Heart right ventricle (tissue), 16 donors: ENCODE results near the gene SENP5. TPM values are rescaled to one million over a fixed set of nuclear protein-coding genes. Genes with fewer than 3 reads are reported as not detected.

Experiments
- ATAC-seq, 8 donors: fragments of 200-7000 bp; cut with Tn5 transposase; one replicate each; pipeline ENCODE4 v1.9.1; 2020; ENCODE audit warnings: mild to moderate bottlenecking in 8 of 8, moderate library complexity in 8 of 8, moderate number of reproducible peaks in 1 of 8
- DNase-seq, 2 donors: peaks; one replicate each; pipeline ENCODE4 v3.0.0-alpha.2; 2020
- H3K27ac ChIP-seq, 10 donors: fragments of 200-600 bp; sonication (generic) in 2 of 10; one replicate each; pipeline versions ENCODE4 v1.5.0 to v1.8.0; 2020 to 2022; ENCODE audit warnings: mild to moderate bottlenecking in 3 of 10
- H3K27me3 ChIP-seq, 7 donors: fragments of 200-600 bp; one replicate each; pipeline ENCODE4 v1.8.0; 2021 to 2022; ENCODE audit warnings: mild to moderate bottlenecking in 2 of 7
- H3K36me3 ChIP-seq, 9 donors: fragments of 200-600 bp; sonication (generic) in 1 of 9; one replicate each; pipeline versions ENCODE4 v1.5.0 to v1.8.0; 2020 to 2022; ENCODE audit warnings: mild to moderate bottlenecking in 2 of 9
- H3K4me1 ChIP-seq, 9 donors: fragments of 200-600 bp; sonication (generic) in 1 of 9; one replicate each; pipeline versions ENCODE4 v1.5.0 to v1.8.0; 2020 to 2022; ENCODE audit warnings: mild to moderate bottlenecking in 4 of 9
- H3K4me3 ChIP-seq, 10 donors: fragments of 200-600 bp; sonication (generic) in 2 of 10; one replicate each; pipeline versions ENCODE4 v1.5.0 to v1.8.0; 2020 to 2022; ENCODE audit warnings: mild to moderate bottlenecking in 7 of 10, moderate library complexity in 2 of 10
- H3K9me3 ChIP-seq, 11 donors: fragments of 200-600 bp in 10 of 11; sonication (generic) in 2 of 11; one replicate each; pipeline versions ENCODE4 v1.5.0 to v1.8.0; 2013 to 2022; ENCODE audit warnings: mild to moderate bottlenecking in 2 of 11, control low read depth in 1 of 11, moderate library complexity in 1 of 11
- CTCF ChIP-seq, 9 donors: fragments of 200-600 bp; sonication (generic) in 2 of 9; IDR thresholded peaks; one replicate each; pipeline versions ENCODE4 v1.5.0 to v1.8.0; 2021 to 2022; ENCODE audit warnings: antibody characterized with exemption in 9 of 9, mild to moderate bottlenecking in 5 of 9, moderate library complexity in 1 of 9
- WGBS, 2 donors: extraction: QIAGEN DNeasy Blood & Tissue Kit; methylation state at CpG; one replicate each; pipeline ENCODE4 v1.1.7; 2013; ENCODE audit warnings: inconsistent platforms in 1 of 2; 5-methylcytosine and 5-hydroxymethylcytosine counted together
- intact Hi-C, 10 donors: fragments of 100-400 bp; cut with DNase I; formaldehyde crosslinking; loops; one replicate each; pipeline versions ENCODE4 v1.11.1 to v1.14.2; 2022
- polyA plus RNA-seq, 2 donors: library from polyadenylated mRNA; stranded (reverse); fragments of 200-250 nt; gene quantifications; one replicate each; pipeline ENCODE4 v1.2.3, GENCODE V29; 2013
- total RNA-seq, 10 donors: library from RNA; stranded (reverse); fragmentation: NEBNext Ultra II Directional in 3 of 10; extraction: Animal tissue kit (Norgen Biotek cat#: 25700) in 3 of 10; gene quantifications; one replicate each; pipeline versions ENCODE4 v1.2.1 to v1.2.4, GENCODE V29; 2021 to 2023
- donor health status: Arrhythmogenic right ventricular cardiomyopathy.
- donor health status: ischemic (EF 13 %, LVEDD 7.1; RV severe dilation, severe dysfunction).
- donor health status: healthy with polysubstance abuse.
- donor health status: DM: no; HTN: yes; CAD: no.
- donor health status: DM: no; HTN: no; CAD: no.
- donor health status: ischemic (EF 25% LVEDD 6.9; RV normal size, moderate dysfunction).
- donor health status: ischemic (EF 25% LVEDD 5.7; RV mildly dilated, moderate dysfunction).
- donor health status: healthy.
- donor health status: DM: yes; HTN: yes; CAD: no.
- donor health status: Ischemic cardiomyopathy.
- donor health status: ischemic (EF 35%, LVEDD 5.7; RV mildly dilated, moderate dysfunction).
- donor health status: nonischemic (EF 11% LVEDD 7.7; RV severe dilation, severe dysfunction).
- donor health status: DM: yes; HTN: yes; CAD: no.
- donor health status: PGD.
- donor health status: ischemic (EF 29% LVEDD 5.4; RV normal size, mild dysfunction).
- donor health status: nonischemic (EF 23%, LVEDD 6.1; RV moderate dilation, normal function).

The SENP5 gene
- total and polyA plus RNA-seq, 12 donors, result 5.8 to 24.9 (median 20.3) TPM

- H3K9me3 ChIP-seq, result no peaks in the 10 kb centered on the region
- TF ChIP-seq CTCF (IDR thresholded peaks at IDR 0.05), result peak; percentile 49 to 98 (median 85)
- H3K4me3 ChIP-seq, result peak overlapping the region; percentile 77 to 99 (median 87)
- peaks cover 0 to 6% (median 0%) of the 10 kb centered on the region in 9 donors for H3K36me3 ChIP-seq
- peak in 7 of 8 donors; percentile 64 to 89 (median 82) for ATAC-seq
- intact Hi-C loops, result loop anchor here in 8 of 10 donors (1.0 to 10.0 kb wide), 10 partner anchors 27 to 425 kb away; partner anchors contain the start of gene NCBP2 (in 1 of the 8)
- DNase-seq, result peak; percentile 27 to 74
- H3K27ac ChIP-seq, result peak overlapping the region in 8 of 10 donors; percentile 77 to 90 (median 86)
- no peaks in the 10 kb centered on the region for H3K27me3 ChIP-seq
- H3K4me1 ChIP-seq, result peaks cover 5 to 18% (median 11%) of the 10 kb centered on the region in 9 donors
- WGBS, 2 donors, result 9% methylated on average over 99 to 100 of the region's 100 CpGs
These were observed 102.2 kb downstream of the SENP5 start for GRCh38 chr3:196969660-196970546.

- Histone ChIP-seq H3K36me3 (peaks cover 0 to 6% (median 0%) of the 10 kb centered on the region in 9 donors), H3K4me1 (peaks cover 5 to 18% (median 11%) of the 10 kb centered on the region in 9 donors), H3K9me3 (no peaks in the 10 kb centered on the region), H3K27me3 (no peaks in the 10 kb centered on the region), H3K27ac (no peak overlapping the region), H3K4me3 (no peak overlapping the region)
- 86 to 87% methylated on average over 15 of the region's 15 CpGs for WGBS, 2 donors
- DNase-seq (no peak), ATAC-seq (no peak)
- intact Hi-C loops, result loop anchor here in 5 of 10 donors (2.0 to 10.0 kb wide), 5 partner anchors 132 to 366 kb away; no protein-coding TSS in a partner anchor
- no peak for TF ChIP-seq CTCF (IDR thresholded peaks at IDR 0.05)
These were observed 102.9 kb downstream of the SENP5 start for GRCh38 chr3:196970547-196971093.

GRCh38 chr3:196971094-196971698 is 103.5 kb downstream of the SENP5 start:
- intact Hi-C loops, result loop anchor here in 5 of 10 donors (2.0 to 10.0 kb wide), 5 partner anchors 132 to 366 kb away; no protein-coding TSS in a partner anchor
- no peak for ATAC-seq
- peaks cover 5 to 18% (median 11%) of the 10 kb centered on the region in 9 donors for H3K4me1 ChIP-seq
- TF ChIP-seq CTCF (IDR thresholded peaks at IDR 0.05), result no peak
- no peaks in the 10 kb centered on the region for H3K9me3 ChIP-seq
- H3K27ac ChIP-seq, result no peak overlapping the region
- DNase-seq, result no peak
- no peaks in the 10 kb centered on the region for H3K27me3 ChIP-seq
- WGBS, 2 donors, result 80 to 85% methylated on average over 7 of the region's 7 CpGs
- peaks cover 0 to 6% (median 0%) of the 10 kb centered on the region in 9 donors for H3K36me3 ChIP-seq
- no peak overlapping the region for H3K4me3 ChIP-seq

GRCh38 chr3:196974661-196975060 is 106.9 kb downstream of the SENP5 start:
- Histone ChIP-seq H3K27ac (no peak overlapping the region), H3K9me3 (no peaks in the 10 kb centered on the region), H3K27me3 (no peaks in the 10 kb centered on the region), H3K36me3 (no peaks in the 10 kb centered on the region), H3K4me3 (no peak overlapping the region), H3K4me1 (peaks cover 0 to 13% (median 0%) of the 10 kb centered on the region in 9 donors)
- TF ChIP-seq CTCF (IDR thresholded peaks at IDR 0.05), result no peak
- DNase-seq (no peak), ATAC-seq (no peak)
- intact Hi-C loops, result loop anchor here in 6 of 10 donors (5.0 to 10.0 kb wide), 5 partner anchors 208 to 370 kb away; no protein-coding TSS in a partner anchor
- 80 to 84% methylated on average over 5 of the region's 5 CpGs for WGBS, 2 donors
